Measurements from ENCODE around the gene RSF1. TPM values are rescaled to one million over a fixed set of nuclear protein-coding genes. Genes with fewer than 3 reads are reported as not detected.

RSF1 gene
- total and polyA plus RNA-seq, 2 donors from 2014 or later, result 7.9 to 71.9 TPM

DNA sequence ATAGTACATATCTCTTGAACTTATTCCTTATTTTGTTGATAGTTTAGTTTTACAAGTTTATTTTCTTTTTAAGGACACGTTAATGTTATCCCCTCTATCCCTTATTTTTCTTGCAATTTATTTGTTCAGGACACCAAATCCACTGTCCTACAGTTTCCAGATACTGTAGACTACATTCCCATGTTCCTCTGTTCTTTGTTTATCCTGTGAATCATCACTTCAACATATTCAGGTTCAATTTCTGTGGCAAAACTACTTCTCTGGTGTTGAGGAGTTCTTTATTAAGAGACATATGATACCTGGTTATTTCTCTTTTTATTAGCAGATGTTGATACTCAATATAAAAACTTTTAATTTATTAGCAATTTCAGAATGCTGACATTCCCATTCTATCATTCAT, 110.2 kb downstream of the RSF1 start:
- Histone ChIP-seq H3K4me3 (ENCODE audit: low read length in 3 of 3) (no peak overlapping the region), H3K27me3 (ENCODE audit: control insufficient read depth, insufficient read depth, low read length) (no peaks in the 10 kb centered on the region), H3K9me3 (ENCODE audit: control insufficient read depth in 2 of 3, insufficient read depth in 1 of 3, low read length in 3 of 3) (no peaks in the 10 kb centered on the region), H3K36me3 (ENCODE audit: control insufficient read depth in 2 of 3, insufficient read depth in 3 of 3, low read length in 3 of 3) (peaks cover 0 to 1% (median 0%) of the 10 kb centered on the region in 3 donors), H3K9ac (ENCODE audit: low read length in 3 of 3) (no peak overlapping the region), H3K27ac (ENCODE audit: low read depth in 2 of 2, low read length in 2 of 2) (no peak overlapping the region), H3K4me1 (ENCODE audit: control insufficient read depth in 2 of 3, insufficient read depth in 2 of 3, low read depth in 1 of 3, low read length in 3 of 3) (no peaks in the 10 kb centered on the region)
- FAIRE-seq (no peak), DNase-seq (no peak)
- TF ChIP-seq, protein P1, sequence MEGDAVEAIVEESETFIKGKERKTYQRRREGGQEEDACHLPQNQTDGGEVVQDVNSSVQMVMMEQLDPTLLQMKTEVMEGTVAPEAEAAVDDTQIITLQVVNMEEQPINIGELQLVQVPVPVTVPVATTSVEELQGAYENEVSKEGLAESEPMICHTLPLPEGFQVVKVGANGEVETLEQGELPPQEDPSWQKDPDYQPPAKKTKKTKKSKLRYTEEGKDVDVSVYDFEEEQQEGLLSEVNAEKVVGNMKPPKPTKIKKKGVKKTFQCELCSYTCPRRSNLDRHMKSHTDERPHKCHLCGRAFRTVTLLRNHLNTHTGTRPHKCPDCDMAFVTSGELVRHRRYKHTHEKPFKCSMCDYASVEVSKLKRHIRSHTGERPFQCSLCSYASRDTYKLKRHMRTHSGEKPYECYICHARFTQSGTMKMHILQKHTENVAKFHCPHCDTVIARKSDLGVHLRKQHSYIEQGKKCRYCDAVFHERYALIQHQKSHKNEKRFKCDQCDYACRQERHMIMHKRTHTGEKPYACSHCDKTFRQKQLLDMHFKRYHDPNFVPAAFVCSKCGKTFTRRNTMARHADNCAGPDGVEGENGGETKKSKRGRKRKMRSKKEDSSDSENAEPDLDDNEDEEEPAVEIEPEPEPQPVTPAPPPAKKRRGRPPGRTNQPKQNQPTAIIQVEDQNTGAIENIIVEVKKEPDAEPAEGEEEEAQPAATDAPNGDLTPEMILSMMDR (IDR thresholded peaks at IDR 0.05; ENCODE audit: borderline replicate concordance, extremely low read depth, insufficient read depth), result no peak
- intact Hi-C loops (cut with DNase I), result no loop called here

- FAIRE-seq (no peak), DNase-seq (no peak)
- intact Hi-C loops (cut with DNase I), result no loop called here
- Histone ChIP-seq H3K4me1 (ENCODE audit: control insufficient read depth in 2 of 3, insufficient read depth in 2 of 3, low read depth in 1 of 3, low read length in 3 of 3) (no peaks in the 10 kb centered on the region), H3K27ac (ENCODE audit: low read depth in 2 of 2, low read length in 2 of 2) (no peak overlapping the region), H3K4me3 (ENCODE audit: low read length in 3 of 3) (no peak overlapping the region), H3K36me3 (ENCODE audit: control insufficient read depth in 2 of 3, insufficient read depth in 3 of 3, low read length in 3 of 3) (peaks cover 0 to 6% (median 2%) of the 10 kb centered on the region in 3 donors), H3K9me3 (ENCODE audit: control insufficient read depth in 2 of 3, insufficient read depth in 1 of 3, low read length in 3 of 3) (no peaks in the 10 kb centered on the region), H3K27me3 (ENCODE audit: control insufficient read depth, insufficient read depth, low read length) (no peaks in the 10 kb centered on the region), H3K9ac (ENCODE audit: low read length in 3 of 3) (no peak overlapping the region)
- TF ChIP-seq, protein P1 (IDR thresholded peaks at IDR 0.05; ENCODE audit: borderline replicate concordance, extremely low read depth, insufficient read depth), result no peak
Observed at GRCh38 chr11:77705876-77706579, 114.5 kb downstream of the RSF1 start.

DNA sequence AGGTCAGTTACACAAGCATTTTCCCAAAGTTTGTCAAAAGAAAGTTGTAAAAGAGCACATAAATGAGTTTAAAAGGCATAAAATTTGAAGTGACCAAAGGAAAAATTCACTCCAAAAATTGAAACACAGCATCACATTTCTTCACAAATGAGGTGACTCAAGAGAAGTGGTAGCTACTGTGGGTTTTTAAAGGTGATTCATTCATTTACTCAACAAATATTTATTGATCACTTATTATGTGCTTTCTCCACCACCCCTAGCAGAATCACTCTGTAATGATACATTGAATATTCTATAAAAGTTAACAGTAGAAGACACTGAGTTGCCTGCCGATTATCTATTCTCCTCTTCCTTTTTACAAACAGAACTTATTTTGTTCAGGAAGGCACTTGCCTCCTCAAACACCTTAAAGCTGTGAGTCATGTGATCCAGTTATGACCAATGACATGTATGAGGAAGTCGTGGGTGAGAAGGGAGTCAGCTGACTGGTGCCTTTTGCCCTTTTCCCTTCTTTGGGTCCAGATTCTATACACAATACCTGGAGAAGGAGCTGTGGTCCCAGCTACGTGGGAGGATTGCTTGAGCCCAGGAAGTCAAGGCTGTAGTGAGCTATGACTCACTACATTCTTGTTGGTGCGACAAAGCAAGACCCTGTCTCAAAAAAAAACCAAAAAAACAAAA, 115.2 kb downstream of the RSF1 start:
- Histone ChIP-seq H3K27me3 (ENCODE audit: control insufficient read depth, insufficient read depth, low read length) (no peaks in the 10 kb centered on the region), H3K27ac (ENCODE audit: low read depth in 2 of 2, low read length in 2 of 2) (no peak overlapping the region), H3K4me1 (ENCODE audit: control insufficient read depth in 2 of 3, insufficient read depth in 2 of 3, low read depth in 1 of 3, low read length in 3 of 3) (no peaks in the 10 kb centered on the region), H3K9me3 (ENCODE audit: control insufficient read depth in 2 of 3, insufficient read depth in 1 of 3, low read length in 3 of 3) (no peaks in the 10 kb centered on the region), H3K9ac (ENCODE audit: low read length in 3 of 3) (no peak overlapping the region), H3K36me3 (ENCODE audit: control insufficient read depth in 2 of 3, insufficient read depth in 3 of 3, low read length in 3 of 3) (peaks cover 0 to 6% (median 2%) of the 10 kb centered on the region in 3 donors), H3K4me3 (ENCODE audit: low read length in 3 of 3) (no peak overlapping the region)
- intact Hi-C loops (cut with DNase I), result no loop called here
- FAIRE-seq (no peak), DNase-seq (no peak)
- TF ChIP-seq, protein P1 (IDR thresholded peaks at IDR 0.05; ENCODE audit: borderline replicate concordance, extremely low read depth, insufficient read depth), result no peak

All from kidney (tissue), 14 donors.